GM23338 (cell line): ENCODE measurements around the gene ATP6V1A.

Experiments used
- JUNB ChIP-seq: IDR thresholded peaks from one replicate; pipeline ENCODE4 v1.6.1; 2016; ENCODE audit warnings: antibody characterized with exemption; ENCODE audit not compliant: unreplicated experiment
- POLR2AphosphoS5 ChIP-seq: IDR thresholded peaks from 2 replicates; pipeline ENCODE4 v1.6.1; 2016; ENCODE audit warnings: antibody characterized with exemption, low read depth
- TF ChIP-seq, protein P1 (sequence below), 2 experiments: fragments of 200-600 bp in 1 of 2; sonication (generic) in 1 of 2; conservative IDR thresholded peaks; 2 replicates each; pipeline versions ENCODE4 v1.5.1 to v1.6.1; 2016 to 2017; ENCODE audit warnings: antibody characterized with exemption in 2 of 2, low read depth in 2 of 2, mild to moderate bottlenecking in 2 of 2, moderate library complexity in 1 of 2

DNA sequence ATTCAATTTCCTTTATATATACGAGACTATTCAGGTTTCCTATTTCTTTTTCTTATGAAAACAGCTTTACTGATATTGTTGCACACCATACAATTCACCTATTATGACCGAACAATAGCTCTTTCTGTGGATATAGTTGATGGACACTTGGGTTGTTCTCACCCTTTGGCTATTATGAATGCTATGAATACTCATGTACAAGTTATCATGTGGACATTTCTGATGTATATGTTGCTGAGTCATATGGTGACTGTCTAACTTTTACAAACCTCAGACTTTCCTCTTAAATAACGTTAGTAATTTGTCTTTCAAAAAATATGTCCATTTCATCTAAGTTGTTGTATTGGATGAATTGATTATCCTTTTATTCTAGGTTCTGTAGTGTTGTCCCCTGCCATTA lies 34.7 kb upstream of the ATP6V1A start:
- TF ChIP-seq, protein P1, sequence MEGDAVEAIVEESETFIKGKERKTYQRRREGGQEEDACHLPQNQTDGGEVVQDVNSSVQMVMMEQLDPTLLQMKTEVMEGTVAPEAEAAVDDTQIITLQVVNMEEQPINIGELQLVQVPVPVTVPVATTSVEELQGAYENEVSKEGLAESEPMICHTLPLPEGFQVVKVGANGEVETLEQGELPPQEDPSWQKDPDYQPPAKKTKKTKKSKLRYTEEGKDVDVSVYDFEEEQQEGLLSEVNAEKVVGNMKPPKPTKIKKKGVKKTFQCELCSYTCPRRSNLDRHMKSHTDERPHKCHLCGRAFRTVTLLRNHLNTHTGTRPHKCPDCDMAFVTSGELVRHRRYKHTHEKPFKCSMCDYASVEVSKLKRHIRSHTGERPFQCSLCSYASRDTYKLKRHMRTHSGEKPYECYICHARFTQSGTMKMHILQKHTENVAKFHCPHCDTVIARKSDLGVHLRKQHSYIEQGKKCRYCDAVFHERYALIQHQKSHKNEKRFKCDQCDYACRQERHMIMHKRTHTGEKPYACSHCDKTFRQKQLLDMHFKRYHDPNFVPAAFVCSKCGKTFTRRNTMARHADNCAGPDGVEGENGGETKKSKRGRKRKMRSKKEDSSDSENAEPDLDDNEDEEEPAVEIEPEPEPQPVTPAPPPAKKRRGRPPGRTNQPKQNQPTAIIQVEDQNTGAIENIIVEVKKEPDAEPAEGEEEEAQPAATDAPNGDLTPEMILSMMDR (conservative IDR thresholded peaks at IDR 0.05; ENCODE audit: low read depth in 2 of 2): no peak
- TF ChIP-seq POLR2AphosphoS5: no peak
- no peak for TF ChIP-seq JUNB
